ENCODE results near the gene ALDH16A1. TPM values are rescaled to one million over a fixed set of nuclear protein-coding genes. Genes with fewer than 3 reads are reported as not detected.
A peak's percentile ranks its signal among the peaks of the same experiment; 100 is the strongest.

Gene ALDH16A1
- total and polyA plus RNA-seq, 2 of the 8 experiments (the other 6 are each of a cell fraction or from before 2014, with no cell fraction given): 30.5 to 34.3 TPM

- Histone ChIP-seq H3K23ac (ENCODE audit: insufficient read length) (no peak overlapping the region), H3K23me2 (ENCODE audit: low read depth, low read length) (peaks cover 7% of the 10 kb centered on the region; the same call in 1 of the 2 replicates), H2BK5ac (ENCODE audit: low read depth, low read length) (no peak overlapping the region), H2BK15ac (ENCODE audit: low read length) (no peak overlapping the region), H3K4me3 (ENCODE audit: extremely low read depth in 1 of 4, insufficient read depth in 2 of 4, low read depth in 3 of 4, low read length in 4 of 4) (peak overlapping the region; percentile 66 to 93 (median 75); a peak in 5 of 8 replicates), H2AK5ac (ENCODE audit: low read depth, low read length) (no peak overlapping the region), H3K79me2 (ENCODE audit: control insufficient read depth in 1 of 2, insufficient read depth in 2 of 2, low read length in 2 of 2) (peaks cover 0 to 5% of the 10 kb centered on the region in 2 experiments; a peak in 1 of 4 replicates), H3K9me3 (ENCODE audit: insufficient read depth in 2 of 2, low read depth in 1 of 2, low read length in 1 of 2) (no peaks in the 10 kb centered on the region), H3K9ac (replicated peaks in 1 of 4; ENCODE audit: extremely low read depth in 1 of 4, low read depth in 3 of 4, low read length in 3 of 4) (no peak overlapping the region), H3K79me1 (ENCODE audit: low read depth, low read length) (peaks cover 3% of the 10 kb centered on the region; the same call in 1 of the 2 replicates), H2BK120ac (replicated peaks; ENCODE audit: low read depth, low read length) (no peak overlapping the region), H3K27me3 (replicated peaks in 1 of 4; ENCODE audit: control insufficient read depth in 3 of 4, extremely low read depth in 1 of 4, insufficient read depth in 3 of 4, low read length in 3 of 4) (no peaks in the 10 kb centered on the region; a peak in 1 of 7 replicates), H3K56ac (replicated peaks; ENCODE audit: insufficient read length, low read depth, low read length) (no peak overlapping the region), H2AFZ (ENCODE audit: low read length) (no peak overlapping the region), H2BK20ac (ENCODE audit: low read length) (no peak overlapping the region), H3K27ac (ENCODE audit: low read depth, low read length) (no peak overlapping the region), H3K4me2 (ENCODE audit: insufficient read depth in 1 of 2, low read depth in 2 of 2, low read length in 2 of 2) (peak overlapping the region; percentile 67 to 88), H3K14ac (ENCODE audit: insufficient read length) (no peak overlapping the region), H3K4me1 (replicated peaks in 1 of 4; ENCODE audit: control insufficient read depth in 3 of 4, insufficient read depth in 4 of 4, low read length in 3 of 4) (peaks cover 0 to 9% (median 8%) of the 10 kb centered on the region in 4 experiments; a peak in 5 of 7 replicates), H3K18ac (ENCODE audit: extremely low read depth, low read length) (no peak overlapping the region), H2BK12ac (ENCODE audit: low read depth, low read length) (no peak overlapping the region), H3K4ac (replicated peaks; ENCODE audit: insufficient read length, low read depth, low read length) (no peak overlapping the region), H4K5ac (ENCODE audit: insufficient read length, low read depth, low read length) (no peak overlapping the region), H3K36me3 (ENCODE audit: control insufficient read depth in 2 of 4, insufficient read depth in 4 of 4, low read length in 3 of 4) (peaks cover 0 to 4% (median 0%) of the 10 kb centered on the region in 4 experiments; a peak in 3 of 8 replicates), H4K91ac (replicated peaks; ENCODE audit: insufficient read length, low read length) (no peak overlapping the region), H4K8ac (ENCODE audit: extremely low read depth, insufficient read depth, low read length) (peak overlapping the region; percentile 66; the same call in 1 of the 2 replicates), H4K20me1 (replicated peaks in 1 of 2; ENCODE audit: control insufficient read depth in 1 of 2, insufficient read depth in 2 of 2, low read length in 2 of 2) (no peaks in the 10 kb centered on the region)
- POLR2A ChIA-PET (ENCODE audit: partially characterized antibody): interaction anchor here (0.6 to 3.5 kb wide), 13 partner anchors 10 to 121 kb away, joined by 3 to 20 read pairs (median 5); partner anchors contain the start of genes RCN3 and RPL13A
- CTCF ChIA-PET (ENCODE audit: partially characterized antibody): interaction anchor here (0.6 to 2.2 kb wide), 12 partner anchors 9 to 838 kb away, joined by 3 to 17 read pairs (median 4); partner anchors contain the start of gene RCN3
- FAIRE-seq (no peak), DNase-seq (ENCODE audit: low read depth in 1 of 2, low spot score in 2 of 2) (no peak)
- WGBS, 2 experiments (ENCODE audit: extremely low coverage in 1 of 2, insufficient coverage in 1 of 2, insufficient read length in 1 of 2, insufficient replicate concordance in 2 of 2, low coverage in 1 of 2, low lambda C conversion rate in 2 of 2, missing lambda C conversion rate in 1 of 2): 84% methylated on average over 17 of the region's 21 CpGs; no CpG with 5 or more reads in 1 of the 2 experiments
- TF ChIP-seq NANOG (IDR thresholded peaks at IDR 0.05; ENCODE audit: insufficient read depth, low read depth, low read length, poor library complexity, severe bottlenecking): no peak
- TF ChIP-seq SRF (IDR thresholded peaks at IDR 0.05; ENCODE audit: low read depth, low read length): no peak
- no peak for TF ChIP-seq EP300 (IDR thresholded peaks at IDR 0.05; ENCODE audit: borderline replicate concordance in 1 of 2, low read depth in 2 of 2, low read length in 2 of 2)
- TF ChIP-seq KDM5A (IDR thresholded peaks at IDR 0.05; ENCODE audit: low read length): no peak
- TF ChIP-seq SIN3A (conservative IDR thresholded peaks at IDR 0.05 in 1 of 2, IDR thresholded peaks at IDR 0.05 in 1 of 2; ENCODE audit: low read depth in 1 of 2, low read length in 2 of 2): no peak
- no peak for TF ChIP-seq RXRA (IDR thresholded peaks at IDR 0.05; ENCODE audit: insufficient read depth, low read depth, low read length)
- TF ChIP-seq SIX5 (IDR thresholded peaks at IDR 0.05; ENCODE audit: low read depth, low read length): no peak
- TF ChIP-seq BACH1 (IDR thresholded peaks at IDR 0.05; ENCODE audit: low read length): no peak
- TF ChIP-seq RAD21 (IDR thresholded peaks at IDR 0.05 in 1 of 2, conservative IDR thresholded peaks at IDR 0.05 in 1 of 2; ENCODE audit: low read depth in 2 of 2, low read length in 2 of 2): no peak
- TF ChIP-seq E2F6 (IDR thresholded peaks at IDR 0.05): no peak
- no peak for TF ChIP-seq POLR2AphosphoS5 (IDR thresholded peaks at IDR 0.05; ENCODE audit: low read depth, low read length)
- no peak for TF ChIP-seq CBX8 (IDR thresholded peaks at IDR 0.05; ENCODE audit: borderline replicate concordance, low read depth, low read length)
Observed at GRCh38 chr19:49514151-49514550, 61.1 kb downstream of the ALDH16A1 start.

Data from H1 (cell line).